ENCODE data around the gene TMEM190.

DNA sequence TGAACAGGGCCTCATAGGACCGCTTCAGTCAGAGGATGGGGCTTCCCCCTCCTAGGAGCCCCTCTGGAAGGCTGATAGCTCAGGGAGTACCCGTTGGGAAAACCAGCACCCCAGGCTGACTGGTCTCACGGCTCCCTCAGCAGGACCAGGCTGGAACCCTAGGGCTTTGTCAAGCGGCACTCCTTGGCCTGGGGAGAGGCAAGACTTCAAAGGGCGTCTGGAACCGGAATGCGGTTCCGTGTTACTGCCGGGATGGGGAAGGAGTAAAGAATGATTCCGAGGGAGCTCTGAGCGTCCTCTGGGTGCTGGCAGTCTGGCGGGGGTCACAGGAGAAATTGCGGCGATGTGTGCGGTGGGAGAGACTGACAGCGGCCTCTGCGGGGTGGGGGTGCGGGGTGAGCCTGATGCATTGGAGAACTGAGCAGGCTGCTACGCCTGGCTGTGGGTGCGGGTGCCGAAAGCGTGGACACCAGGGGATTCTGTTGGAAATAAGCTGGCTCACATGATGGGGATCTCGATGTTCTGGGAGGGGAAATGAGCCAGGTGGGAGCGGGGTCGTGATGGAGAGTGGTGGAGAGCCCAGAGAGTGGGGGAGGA, 24.0 kb upstream of the TMEM190 start:
- TF ChIP-seq, protein P1, sequence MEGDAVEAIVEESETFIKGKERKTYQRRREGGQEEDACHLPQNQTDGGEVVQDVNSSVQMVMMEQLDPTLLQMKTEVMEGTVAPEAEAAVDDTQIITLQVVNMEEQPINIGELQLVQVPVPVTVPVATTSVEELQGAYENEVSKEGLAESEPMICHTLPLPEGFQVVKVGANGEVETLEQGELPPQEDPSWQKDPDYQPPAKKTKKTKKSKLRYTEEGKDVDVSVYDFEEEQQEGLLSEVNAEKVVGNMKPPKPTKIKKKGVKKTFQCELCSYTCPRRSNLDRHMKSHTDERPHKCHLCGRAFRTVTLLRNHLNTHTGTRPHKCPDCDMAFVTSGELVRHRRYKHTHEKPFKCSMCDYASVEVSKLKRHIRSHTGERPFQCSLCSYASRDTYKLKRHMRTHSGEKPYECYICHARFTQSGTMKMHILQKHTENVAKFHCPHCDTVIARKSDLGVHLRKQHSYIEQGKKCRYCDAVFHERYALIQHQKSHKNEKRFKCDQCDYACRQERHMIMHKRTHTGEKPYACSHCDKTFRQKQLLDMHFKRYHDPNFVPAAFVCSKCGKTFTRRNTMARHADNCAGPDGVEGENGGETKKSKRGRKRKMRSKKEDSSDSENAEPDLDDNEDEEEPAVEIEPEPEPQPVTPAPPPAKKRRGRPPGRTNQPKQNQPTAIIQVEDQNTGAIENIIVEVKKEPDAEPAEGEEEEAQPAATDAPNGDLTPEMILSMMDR (IDR thresholded peaks at IDR 0.05 in 4 of 5, conservative IDR thresholded peaks at IDR 0.05 in 1 of 5), result no peak
- TF ChIP-seq POLR2A (IDR thresholded peaks at IDR 0.05), result no peak
